Hepatocyte (in vitro differentiated cells): ENCODE data around the gene CORT.
"Not testable (repeated sequence)": the region's sequence is repeated elsewhere in the genome, so short reads cannot be mapped to it uniquely, and the experiment has no call there.

Experiments
- EZH2 ChIP-seq: fragments of 200-600 bp; sonication (generic); IDR thresholded peaks from 2 replicates; pipeline ENCODE4 v1.6.1; 2016; ENCODE audit warnings: antibody characterized with exemption, mild to moderate bottlenecking, borderline replicate concordance
- EZH2phosphoT487 ChIP-seq: fragments of 200-600 bp; sonication (generic); IDR thresholded peaks from one replicate; pipeline ENCODE4 v1.6.1; 2018; ENCODE audit warnings: antibody characterized with exemption, mild to moderate bottlenecking, low read depth, moderate library complexity; ENCODE audit not compliant: unreplicated experiment, severe bottlenecking
- TF ChIP-seq, protein P1 (sequence below): fragments of 200-600 bp; sonication (generic); IDR thresholded peaks from 2 replicates; pipeline ENCODE4 v1.5.1; 2016; ENCODE audit warnings: antibody characterized with exemption, mild to moderate bottlenecking; ENCODE audit not compliant: poor library complexity

DNA sequence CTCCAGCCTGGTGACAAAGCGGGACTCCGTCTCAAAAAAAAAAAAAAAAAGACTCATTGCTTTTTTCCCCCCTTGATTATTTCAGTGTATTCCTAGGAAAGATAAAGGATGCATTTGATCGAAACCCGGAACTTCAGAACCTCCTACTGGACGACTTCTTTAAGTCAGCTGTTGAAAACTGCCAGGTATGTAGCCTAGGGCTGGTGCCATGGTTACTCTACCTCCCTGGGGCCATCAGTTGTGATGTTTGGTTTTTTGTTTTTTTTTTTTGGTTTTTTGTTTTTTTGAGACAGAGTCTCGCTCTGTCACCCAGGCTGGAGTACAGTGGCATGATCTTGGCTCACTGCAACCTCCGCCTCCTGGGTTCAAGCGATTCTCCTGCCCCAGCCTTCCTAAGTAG lies 31.1 kb upstream of the CORT start:
- TF ChIP-seq, protein P1, sequence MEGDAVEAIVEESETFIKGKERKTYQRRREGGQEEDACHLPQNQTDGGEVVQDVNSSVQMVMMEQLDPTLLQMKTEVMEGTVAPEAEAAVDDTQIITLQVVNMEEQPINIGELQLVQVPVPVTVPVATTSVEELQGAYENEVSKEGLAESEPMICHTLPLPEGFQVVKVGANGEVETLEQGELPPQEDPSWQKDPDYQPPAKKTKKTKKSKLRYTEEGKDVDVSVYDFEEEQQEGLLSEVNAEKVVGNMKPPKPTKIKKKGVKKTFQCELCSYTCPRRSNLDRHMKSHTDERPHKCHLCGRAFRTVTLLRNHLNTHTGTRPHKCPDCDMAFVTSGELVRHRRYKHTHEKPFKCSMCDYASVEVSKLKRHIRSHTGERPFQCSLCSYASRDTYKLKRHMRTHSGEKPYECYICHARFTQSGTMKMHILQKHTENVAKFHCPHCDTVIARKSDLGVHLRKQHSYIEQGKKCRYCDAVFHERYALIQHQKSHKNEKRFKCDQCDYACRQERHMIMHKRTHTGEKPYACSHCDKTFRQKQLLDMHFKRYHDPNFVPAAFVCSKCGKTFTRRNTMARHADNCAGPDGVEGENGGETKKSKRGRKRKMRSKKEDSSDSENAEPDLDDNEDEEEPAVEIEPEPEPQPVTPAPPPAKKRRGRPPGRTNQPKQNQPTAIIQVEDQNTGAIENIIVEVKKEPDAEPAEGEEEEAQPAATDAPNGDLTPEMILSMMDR, result not testable (repeated sequence)
- not testable (repeated sequence) for TF ChIP-seq EZH2, EZH2phosphoT487
